GM18499 (cell line): ENCODE results near the gene ACTRT3.
A peak's percentile ranks its signal among the peaks of the same experiment; 100 is the strongest.

Experiments used
- ATAC-seq: cut with Tn5 transposase; IDR thresholded peaks from one replicate; pipeline ENCODE4 v1.9.1; 2021; ENCODE audit warnings: moderate number of reproducible peaks; ENCODE audit not compliant: insufficient read depth, unreplicated experiment

The ACTRT3 gene

DNA sequence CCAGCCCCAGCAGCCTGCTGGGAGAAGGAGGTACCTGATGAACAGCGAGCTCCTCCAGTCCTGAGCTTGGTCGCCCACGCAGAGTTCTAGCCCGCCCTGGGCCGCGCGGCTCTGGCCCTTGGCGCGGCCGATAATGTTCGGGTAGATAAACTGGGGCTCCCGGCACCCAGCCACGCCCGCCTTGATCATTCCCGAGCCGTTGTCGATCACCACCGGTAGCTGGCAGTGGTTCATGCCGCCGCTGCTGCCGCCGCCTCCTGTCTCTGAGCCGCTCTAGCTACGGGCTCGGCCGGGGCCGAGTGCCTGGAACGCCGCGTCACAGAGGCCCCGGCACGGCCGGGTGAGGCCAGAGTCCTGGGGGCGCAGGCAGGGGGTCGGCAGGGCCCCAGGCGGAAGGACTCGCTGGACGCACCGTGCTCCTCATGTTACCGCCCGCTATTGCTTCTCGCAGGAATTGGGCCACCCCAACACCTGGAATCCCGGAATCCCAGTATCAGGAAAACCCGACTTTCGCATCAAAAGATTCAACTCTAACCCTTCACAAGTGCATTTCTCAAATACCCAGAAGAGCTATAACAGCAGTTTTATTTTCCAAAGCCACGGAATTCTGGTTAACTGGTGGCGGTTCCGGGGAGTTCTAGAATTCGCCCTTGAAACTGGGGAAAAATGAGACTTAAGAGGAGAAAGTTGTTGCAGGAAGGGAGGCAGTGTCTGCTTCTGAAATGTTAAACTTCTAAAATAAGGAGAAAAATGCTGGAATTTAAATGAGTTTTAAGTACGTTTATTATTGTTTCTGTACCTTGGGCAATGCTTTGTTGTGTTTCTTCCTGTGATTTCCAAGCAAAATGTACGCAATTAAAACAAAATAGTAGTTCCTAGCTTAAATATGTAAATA is at the start of gene ACTRT3:
ACTRT3 (minus strand) TSS at position 275 of the 895 bp plus-strand sequence; CDS start at position 234, 41 bp downstream.
- no peak for ATAC-seq

- ATAC-seq, result no peak
Observed at GRCh38 chr3:169818316-169818715, 49.0 kb upstream of the ACTRT3 start.

- ATAC-seq, result no peak
Observed at GRCh38 chr3:169815590-169816150, 46.3 kb upstream of the ACTRT3 start.

DNA sequence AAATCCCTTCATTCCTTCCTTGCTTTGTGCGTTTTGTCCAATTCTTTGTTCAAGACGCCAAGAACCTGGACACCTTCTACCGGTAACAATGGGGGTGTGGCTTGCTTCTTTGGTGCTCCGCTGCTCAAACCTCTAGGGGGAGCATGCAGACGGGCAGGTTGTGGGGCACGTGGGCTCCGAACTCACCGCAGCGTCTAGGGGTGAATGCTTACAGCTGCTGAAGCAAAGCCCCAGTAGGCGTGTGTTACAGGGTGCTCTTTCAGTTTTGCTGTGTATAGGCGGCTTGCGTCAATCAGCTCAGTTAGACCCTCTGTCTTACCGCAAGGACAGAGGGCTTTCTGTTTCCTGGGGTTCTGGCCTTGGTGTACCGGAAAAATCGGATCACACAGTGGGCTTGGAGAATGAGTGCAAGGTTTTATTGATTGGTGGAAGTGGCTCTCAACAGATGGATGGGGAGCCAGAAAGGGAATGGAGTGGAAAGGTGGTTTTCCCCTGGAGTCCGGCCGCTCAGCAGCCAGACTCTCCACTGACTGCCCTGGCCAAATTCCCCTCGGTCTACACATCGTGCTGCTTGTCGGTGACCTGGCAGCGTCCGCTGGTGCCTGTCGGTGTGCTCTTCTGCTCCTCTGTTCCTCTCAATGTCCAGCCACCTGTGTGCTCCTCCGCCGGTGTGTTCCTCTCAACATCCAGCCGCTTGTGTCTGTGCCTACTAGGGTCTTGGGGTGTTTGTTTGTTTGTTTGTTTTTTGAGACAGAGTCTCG is 44.6 kb upstream of the ACTRT3 start:
- ATAC-seq, result peak; percentile 87

DNA sequence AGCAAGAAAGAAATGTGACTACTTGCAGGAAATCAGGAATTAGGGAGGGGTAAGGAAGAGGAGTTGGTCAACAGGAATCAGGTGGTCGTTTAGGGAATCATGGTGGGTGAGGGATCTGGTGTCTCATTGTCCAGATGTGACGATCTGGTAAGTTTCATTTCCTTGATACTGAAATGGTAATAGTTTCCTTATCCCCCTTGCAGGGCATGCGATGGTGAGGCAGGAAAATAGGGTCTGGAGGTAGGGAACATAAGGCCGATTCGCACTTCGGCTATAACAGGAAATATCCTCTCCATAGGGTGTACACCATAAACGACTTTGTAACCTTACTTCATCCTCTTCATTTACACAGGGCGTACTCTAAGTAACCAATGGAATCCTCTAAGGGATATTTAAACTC is 43.9 kb upstream of the ACTRT3 start:
- no peak for ATAC-seq

DNA sequence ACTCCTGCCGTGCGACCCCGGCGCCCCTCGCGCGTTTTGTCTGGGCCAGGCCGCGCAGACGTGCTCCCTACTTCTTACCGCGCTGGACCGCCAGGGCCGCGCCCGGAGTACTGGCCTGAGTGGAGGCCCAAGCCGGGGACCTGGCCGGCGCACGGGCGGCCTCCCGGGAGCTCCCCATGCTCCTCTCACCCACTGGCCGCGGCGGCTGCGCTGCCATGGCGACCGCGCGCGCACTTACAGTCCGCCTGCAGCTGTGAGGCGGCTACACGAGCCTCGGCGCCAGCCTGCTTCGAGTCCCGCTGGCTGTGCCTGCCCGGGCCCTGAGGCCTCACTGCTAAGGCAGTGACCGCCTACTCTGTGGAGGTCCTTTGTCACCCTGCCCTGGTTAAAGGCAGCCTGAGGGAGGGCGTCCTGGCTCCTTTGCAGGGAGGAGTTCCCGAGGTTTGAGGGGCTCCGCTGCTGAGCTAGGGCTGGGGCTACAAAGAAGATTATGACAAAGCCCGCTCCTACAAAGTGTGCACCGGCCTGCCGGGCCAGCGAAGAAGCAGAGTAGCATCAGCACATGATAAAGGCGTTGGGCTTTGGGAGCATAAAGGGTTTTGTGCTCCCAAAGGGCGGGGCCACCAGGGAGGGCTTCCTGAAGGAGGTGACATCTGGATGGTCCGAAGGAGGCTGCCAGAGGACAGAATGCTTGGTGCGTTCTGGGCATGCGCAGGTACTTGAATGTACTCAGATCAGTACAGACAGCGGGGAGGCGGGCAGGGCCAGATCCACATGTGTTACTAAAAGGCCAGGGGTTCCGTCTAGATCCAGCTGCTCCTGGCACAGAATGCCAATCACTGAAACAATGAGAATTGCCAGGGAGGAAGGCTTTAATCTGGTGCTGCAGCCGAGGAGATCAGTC is 43.2 kb upstream of the ACTRT3 start, which contains the start of the genes LRRC34 and LRRIQ4:
LRRC34 (minus strand) TSS at position 573 of the 904 bp plus-strand sequence; CDS start at position 217, 356 bp downstream.
LRRIQ4 (plus strand) TSS at position 539 of the 904 bp plus-strand sequence. CDS start 9,052 bp downstream, outside the sequence.
- peak; percentile 39 for ATAC-seq

- no peak for ATAC-seq
Observed at GRCh38 chr3:169811631-169812331, 42.4 kb upstream of the ACTRT3 start.

DNA sequence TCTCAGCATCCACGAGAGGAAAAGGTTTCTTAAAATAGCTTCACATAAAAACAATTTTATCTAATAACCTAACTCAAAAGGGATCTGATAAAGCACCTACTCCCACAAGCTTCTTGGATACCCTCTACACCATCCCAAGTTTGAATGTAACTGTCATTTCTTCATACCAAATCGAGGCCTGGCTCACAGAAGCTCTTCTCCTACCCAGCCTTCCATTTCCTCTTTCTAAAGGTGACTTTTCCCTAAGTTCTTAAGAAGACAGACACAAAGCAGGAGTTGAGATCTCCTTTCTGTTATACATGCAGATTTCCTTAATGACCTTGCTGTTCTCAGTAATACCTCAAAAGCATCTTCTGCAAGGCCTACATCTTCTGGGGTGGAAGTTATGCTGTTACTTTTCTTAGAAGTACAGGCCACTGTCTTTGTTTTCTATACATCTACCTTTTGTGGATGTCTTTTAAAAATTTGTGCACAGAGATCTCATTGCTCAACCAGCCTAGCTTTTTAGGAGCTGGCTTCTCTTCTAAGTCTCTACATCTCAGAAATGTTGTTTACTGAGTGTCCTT is 40.0 kb upstream of the ACTRT3 start:
- ATAC-seq, result no peak

DNA sequence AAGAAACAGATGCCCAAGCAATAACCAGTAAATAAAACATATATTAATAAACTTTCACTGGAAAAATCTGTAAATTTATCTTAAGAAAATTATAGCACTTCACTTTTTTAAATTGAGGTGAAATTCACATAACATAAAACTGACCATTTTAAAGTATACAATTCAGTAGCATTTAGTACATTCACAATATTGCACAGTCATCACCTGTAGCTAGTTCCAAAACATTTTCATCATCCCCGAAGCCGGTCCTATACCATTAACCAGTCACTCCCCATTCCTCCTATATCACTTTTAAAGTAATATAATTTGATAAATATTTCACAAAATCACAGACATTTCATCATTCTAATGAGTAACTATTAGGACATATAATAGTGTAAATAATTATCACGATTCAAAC is 35.3 kb upstream of the ACTRT3 start:
- ATAC-seq, result no peak

- no peak for ATAC-seq
Observed at GRCh38 chr3:169792359-169792758, 23.0 kb upstream of the ACTRT3 start.

DNA sequence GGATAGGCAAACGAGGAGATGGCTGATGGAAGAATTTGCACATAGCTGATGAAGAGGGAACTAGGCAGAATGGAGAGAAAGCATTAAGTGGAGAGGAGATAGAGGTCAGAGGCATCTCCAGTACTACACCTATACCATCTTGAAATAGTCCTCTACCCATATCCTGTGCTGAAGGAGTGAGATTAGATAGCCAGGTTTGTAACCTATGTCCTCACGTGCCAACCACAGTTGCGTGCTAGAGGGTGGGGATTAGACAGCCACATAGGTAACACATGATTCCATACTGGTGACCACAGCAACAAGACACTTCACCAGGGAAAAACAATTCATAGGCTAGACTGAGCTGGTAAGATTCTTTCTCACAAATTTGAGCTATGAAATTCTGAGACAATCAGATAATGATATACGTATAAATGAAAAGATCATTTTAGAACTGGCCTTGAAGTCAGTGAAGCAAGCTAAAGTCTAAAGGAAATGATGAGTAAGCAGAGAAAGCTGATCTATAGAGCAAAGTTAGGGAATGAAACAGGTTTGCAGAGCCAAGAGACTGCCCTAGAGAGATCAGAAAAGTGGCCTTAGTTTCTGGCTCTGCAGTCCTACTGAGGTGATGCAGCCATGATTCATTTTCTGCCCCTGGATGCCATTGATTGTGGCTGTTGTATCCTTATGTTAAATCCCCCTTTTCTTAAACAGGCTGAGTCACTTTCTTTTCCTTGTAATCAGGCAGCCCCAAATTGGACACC is 21.5 kb upstream of the ACTRT3 start:
- ATAC-seq, result no peak

DNA sequence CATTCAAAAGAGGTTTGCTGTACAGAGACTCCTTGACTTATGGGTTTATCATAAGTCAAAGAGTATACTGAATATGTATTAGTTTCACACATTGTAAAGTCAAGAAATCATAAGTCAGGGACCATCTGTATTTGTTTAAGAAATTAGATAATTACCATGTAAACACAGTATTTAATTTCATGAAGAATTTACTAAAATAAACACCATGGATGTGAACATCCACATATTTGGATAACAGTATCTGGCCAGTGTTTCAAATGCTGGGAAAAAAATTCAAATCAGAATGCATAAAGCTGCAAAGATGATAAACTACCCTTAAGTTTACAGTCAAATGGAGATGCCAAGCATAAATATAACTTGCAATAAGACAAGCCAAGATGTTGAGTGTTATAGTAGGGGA is 20.9 kb upstream of the ACTRT3 start:
- no peak for ATAC-seq

DNA sequence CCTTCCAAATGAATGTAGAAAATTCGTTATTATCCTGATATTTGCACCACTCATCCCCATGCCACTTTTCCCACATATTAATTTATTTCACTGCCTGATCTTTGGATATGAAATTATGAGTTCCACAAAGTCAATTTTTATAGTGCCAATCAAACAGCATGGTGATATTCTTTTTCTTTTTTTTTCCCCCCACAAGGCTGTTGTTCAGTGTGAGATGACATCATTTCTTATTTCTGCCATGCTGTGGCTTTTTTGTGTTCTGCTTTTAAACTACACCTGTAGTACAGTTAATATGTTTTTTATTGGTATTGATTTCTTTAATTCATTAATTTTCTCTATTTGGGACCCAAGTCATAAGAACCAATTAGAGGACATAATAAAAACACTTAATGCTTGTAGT is 18.4 kb upstream of the ACTRT3 start:
- no peak for ATAC-seq

GRCh38 chr3:169787120-169787519 is 17.8 kb upstream of the ACTRT3 start:
- ATAC-seq, result no peak

DNA sequence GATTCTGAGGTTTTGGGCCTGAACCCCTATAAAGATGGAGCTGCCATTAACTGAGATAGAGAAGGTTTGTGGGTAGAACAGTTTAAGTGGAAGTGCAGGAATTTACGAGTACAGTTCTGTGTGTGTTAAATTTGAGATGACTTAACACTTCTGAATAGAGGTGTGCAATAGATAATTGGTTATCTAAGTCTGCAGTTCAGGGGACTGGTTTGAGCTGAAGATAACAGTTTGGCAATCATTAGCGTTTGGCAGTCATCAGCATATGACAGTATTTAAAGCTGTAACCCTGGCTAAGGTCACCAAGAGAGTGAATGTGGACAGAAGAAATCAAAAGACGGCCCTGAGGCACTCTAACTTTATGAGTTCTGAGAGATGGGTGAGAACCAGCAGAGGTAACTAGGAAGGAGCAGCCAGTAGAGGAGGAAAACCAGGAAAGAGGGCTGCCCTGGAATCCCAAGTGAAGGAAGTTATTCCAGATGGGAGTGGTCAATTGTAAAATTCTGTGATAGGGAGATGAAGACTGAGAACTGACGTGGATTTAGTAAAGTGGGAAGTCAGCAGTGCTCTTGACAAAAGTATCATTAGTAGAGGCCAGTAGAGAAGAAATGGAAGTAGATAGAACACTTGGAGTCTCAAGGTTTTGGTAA is 12.0 kb upstream of the ACTRT3 start:
- no peak for ATAC-seq

DNA sequence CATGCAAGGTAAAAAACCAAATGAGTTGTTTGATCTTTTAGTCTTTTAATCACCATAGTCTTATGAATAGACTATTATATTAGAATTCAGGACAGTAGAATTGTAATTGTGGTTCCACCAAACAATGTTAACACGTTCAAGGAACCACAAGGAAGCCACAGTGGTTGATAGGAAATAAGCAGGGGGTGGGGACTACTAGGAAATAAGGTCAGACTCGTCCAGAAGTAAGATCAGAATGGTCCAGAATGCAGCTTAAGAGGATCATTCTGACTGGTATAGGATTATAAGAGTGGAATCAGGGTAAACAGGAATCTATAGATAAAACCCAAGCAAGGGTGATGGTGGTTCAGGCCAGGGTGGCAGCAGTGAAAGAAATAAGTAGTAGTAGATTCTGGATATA is 11.4 kb upstream of the ACTRT3 start:
- ATAC-seq, result no peak

DNA sequence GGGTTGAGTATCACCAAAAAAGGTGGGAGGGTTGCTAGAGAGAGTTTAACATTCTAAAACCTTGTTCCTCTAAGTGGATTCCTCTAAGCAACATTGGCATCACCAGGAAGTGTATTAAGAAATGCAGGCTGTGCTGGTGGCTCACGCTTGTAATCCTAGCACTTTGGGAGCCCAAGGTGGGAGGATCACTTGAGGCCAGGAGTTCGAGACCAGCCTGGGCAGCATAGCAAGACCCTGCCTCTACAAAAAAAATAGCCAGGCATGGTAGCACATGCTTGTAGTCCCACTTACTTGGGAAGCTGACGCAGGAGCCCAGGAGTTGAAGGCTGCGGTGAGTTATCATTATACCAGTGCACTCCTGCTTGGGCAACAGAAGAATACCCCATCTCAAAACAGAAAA is 8.5 kb upstream of the ACTRT3 start:
- no peak for ATAC-seq

GRCh38 chr3:169774186-169774585 is 4.8 kb upstream of the ACTRT3 start:
- ATAC-seq, result no peak
